IPS-18c (cell line): Measurements from ENCODE around the gene COL27A1.

Experiments
- H3K4me3 ChIP-seq: 2 replicates; pipeline ENCODE4 v1.7.0; 2013; ENCODE audit warnings: low read depth, mild to moderate bottlenecking, low read length, moderate library complexity; ENCODE audit not compliant: insufficient read depth
- H3K9me3 ChIP-seq: one replicate; pipeline ENCODE4 v1.6.1; 2013; ENCODE audit warnings: mild to moderate bottlenecking, low read length, moderate library complexity; ENCODE audit not compliant: control insufficient read depth, insufficient read depth

COL27A1 gene

GRCh38 chr9:114138552-114138971 is 16.8 kb upstream of the COL27A1 start:
- Histone ChIP-seq H3K9me3 (no peaks in the 10 kb centered on the region), H3K4me3 (no peak overlapping the region)

DNA sequence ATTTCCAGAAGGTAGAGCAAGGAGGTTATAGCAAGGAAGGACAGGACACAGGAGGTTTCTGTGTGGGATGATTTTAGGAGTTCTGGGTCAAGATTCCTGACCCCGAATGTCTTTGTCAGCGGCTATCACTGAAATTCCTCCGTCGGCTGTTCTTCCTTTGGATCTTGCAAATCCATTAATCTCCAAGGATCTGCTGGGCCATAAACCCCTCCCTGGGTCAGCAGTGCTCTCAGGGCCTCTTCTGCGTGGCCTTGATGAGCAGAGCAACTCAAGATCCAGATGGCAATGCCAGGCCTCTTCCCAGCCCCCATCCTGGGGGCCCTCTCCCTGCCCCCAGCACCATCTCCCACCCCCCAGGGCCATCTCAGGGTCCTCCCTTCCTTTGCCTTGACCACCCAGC is 16.3 kb upstream of the COL27A1 start:
- no peak overlapping the region for H3K4me3 ChIP-seq
- no peaks in the 10 kb centered on the region for H3K9me3 ChIP-seq

DNA sequence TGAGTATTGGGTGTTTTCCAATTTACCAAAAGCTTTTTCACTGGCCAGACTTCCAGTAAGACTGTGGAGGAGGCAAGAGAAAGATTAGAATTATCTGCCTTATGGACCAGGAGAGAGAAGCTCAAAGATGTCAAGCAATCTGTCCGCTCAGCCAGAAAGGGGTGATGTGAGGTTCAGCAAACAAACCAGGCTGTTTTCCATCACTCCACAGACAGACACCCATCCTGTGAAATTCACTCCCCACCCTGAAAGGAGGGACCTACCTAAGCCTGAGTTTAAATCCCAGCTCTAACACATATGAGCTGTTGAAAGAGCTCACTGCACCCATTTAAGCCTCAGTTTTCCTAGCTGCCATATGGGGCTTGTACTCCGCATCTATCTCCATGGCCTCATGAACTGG is 14.9 kb upstream of the COL27A1 start:
- H3K9me3 ChIP-seq = no peaks in the 10 kb centered on the region

DNA sequence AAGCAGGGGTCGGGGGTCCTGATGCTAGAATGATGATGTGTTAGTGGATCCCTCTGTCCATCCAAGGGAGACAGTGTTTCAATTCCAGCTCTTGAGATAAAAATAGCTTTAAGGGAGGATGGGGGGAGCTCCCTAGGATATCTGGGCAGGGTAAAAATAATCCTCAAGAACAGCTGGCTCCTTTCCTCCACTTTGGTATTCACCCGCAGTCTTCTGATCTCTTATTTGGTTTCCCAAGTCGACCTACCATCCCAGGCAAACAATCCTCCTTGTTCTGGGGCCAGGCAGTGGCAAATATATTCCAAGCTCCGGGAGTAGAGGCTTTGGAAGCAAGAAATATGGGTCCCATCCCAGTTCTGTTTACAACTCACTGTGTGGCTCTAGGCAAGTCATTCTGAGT is 14.5 kb upstream of the COL27A1 start:
- no peak overlapping the region for H3K4me3 ChIP-seq
- H3K9me3 ChIP-seq = no peaks in the 10 kb centered on the region

More for the DNA sequence above, 14.9 kb upstream of the COL27A1 start:
- H3K4me3 ChIP-seq = no peak overlapping the region

GRCh38 chr9:114141553-114142402 is 13.6 kb upstream of the COL27A1 start:
- Histone ChIP-seq H3K9me3 (no peaks in the 10 kb centered on the region), H3K4me3 (no peak overlapping the region)

GRCh38 chr9:114143234-114143633 is 12.1 kb upstream of the COL27A1 start:
- no peak overlapping the region for H3K4me3 ChIP-seq
- no peaks in the 10 kb centered on the region for H3K9me3 ChIP-seq

- H3K4me3 ChIP-seq = no peak overlapping the region
- H3K9me3 ChIP-seq = no peaks in the 10 kb centered on the region
Observed at GRCh38 chr9:114146735-114147134, 8.6 kb upstream of the COL27A1 start.

- no peaks in the 10 kb centered on the region for H3K9me3 ChIP-seq
Observed at GRCh38 chr9:114149181-114149580, 6.2 kb upstream of the COL27A1 start.

DNA sequence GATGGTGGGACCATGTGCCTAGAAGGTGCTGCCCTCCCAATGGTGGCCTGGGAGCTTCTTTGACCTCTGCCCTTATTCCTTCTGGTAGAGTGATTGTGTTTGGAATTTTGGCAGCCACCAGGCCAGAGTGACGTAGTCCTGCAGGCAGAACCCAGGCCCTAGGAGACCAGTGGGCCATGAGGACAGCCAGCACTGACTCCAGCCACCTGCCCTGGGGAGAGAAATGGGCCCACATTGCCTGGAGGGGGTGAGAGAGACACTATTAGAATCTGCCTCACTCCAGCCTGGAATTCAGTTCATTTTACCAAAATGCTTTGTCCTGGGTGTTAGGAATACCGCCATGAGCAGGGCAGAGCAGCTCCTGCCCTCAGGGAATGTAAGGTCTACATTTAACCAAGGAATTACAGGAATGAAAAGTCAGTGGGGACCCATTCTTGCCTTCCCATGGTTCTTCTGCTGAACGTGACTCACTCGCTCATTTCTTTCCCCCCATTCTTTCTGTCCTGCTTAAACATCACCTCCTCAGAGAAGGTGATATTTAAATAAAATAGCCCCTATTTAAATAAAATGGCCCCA is 5.5 kb upstream of the COL27A1 start:
- Histone ChIP-seq H3K4me3 (no peak overlapping the region), H3K9me3 (no peaks in the 10 kb centered on the region)

More at GRCh38 chr9:114149181-114149580, 6.2 kb upstream of the COL27A1 start:
- no peak overlapping the region for H3K4me3 ChIP-seq

DNA sequence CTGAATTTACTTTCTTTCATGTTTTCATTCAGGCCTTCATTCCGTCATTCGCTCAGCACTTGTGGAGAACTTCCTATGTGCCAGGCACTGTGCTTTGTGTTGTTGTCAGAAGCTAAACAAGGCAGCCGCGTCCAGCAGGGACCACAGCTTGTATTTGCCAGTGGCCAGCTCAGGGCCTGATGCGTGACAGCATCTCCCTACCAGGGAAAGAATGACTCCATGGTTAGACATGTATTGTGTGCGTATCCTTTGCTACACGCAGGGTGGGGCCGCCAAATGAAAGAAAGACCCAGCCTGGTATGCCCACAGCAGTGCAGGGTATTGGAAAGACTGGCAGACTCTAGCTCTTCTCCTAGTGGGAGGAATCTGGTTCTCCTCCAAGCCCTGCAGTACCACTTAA is 4.7 kb upstream of the COL27A1 start:
- Histone ChIP-seq H3K4me3 (no peak overlapping the region), H3K9me3 (no peaks in the 10 kb centered on the region)

DNA sequence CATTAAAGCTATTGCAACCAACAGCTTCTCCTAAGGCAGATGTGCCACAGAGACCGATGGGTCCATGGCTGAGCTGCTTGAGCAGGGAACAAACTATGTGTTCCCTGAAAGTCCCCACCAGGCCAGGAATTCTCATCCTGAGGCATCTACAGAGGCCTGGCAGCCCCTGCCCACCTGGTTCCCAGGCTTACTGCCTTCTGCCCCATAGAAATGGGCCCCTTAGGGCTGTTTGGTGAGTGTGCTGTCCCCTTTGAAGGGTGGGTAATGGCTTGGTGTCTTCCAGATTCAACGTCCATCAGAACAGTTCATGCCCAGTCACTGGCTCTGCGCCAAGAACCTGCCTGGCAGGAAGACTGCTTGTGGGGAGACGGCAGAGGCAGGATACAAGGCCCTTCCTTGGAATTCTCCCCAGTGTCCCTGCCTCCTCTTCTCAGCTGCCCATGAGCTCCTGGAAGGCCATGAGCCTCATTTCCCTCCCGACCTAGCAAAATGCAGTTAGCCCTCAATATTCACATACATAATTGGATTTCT is 3.8 kb upstream of the COL27A1 start:
- no peaks in the 10 kb centered on the region for H3K9me3 ChIP-seq
- no peak overlapping the region for H3K4me3 ChIP-seq

- no peaks in the 10 kb centered on the region for H3K9me3 ChIP-seq
- peak overlapping the region; percentile 77 for H3K4me3 ChIP-seq
Observed at GRCh38 chr9:114153761-114154599, 1.4 kb upstream of the COL27A1 start.

GRCh38 chr9:114154600-114155102 is 686 bp upstream of the COL27A1 start:
- Histone ChIP-seq H3K4me3 (peak overlapping the region; percentile 77), H3K9me3 (no peaks in the 10 kb centered on the region)

GRCh38 chr9:114155995-114156656 is 789 bp downstream of the COL27A1 start:
- no peaks in the 10 kb centered on the region for H3K9me3 ChIP-seq
- peak overlapping the region; percentile 77 for H3K4me3 ChIP-seq

DNA sequence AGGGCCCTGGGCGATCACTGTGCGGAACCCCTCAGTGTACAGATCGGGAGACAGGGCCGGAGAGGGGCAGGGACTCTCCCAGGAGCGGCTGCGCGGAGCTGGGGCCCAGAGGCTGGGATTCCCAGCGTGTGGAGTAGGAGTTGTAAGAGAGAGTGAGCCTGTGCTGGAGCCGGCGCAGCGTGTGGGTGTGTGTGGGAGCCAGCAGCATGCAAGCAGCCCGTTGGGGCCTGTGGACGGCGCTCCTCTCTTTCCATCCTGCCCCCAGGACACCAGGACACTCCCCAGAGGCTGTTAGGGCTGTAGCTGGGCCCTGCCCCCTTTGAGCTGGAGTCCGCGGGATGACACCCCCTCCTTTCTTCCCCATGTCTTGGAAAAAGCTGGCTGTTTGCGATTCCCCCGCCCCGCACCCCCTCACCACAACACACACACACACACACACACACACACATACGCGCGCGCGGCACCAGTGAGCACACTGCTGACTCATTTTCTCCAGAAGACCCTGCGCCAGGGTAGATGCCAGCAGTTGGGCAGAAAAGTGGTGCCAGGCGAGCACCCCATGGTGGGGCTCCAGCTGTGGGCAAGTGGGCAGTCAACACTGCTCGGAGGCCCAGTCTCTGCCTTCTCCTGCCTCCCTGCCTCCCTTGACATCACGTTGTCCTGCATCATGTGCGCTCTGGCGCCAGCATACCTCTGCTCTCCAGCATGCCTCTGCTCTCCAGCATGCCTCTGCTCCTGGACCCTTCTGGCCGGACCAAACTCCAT is 1.5 kb downstream of the COL27A1 start:
- H3K4me3 ChIP-seq = peak overlapping the region; percentile 70
- no peaks in the 10 kb centered on the region for H3K9me3 ChIP-seq

GRCh38 chr9:114157516-114158176 is 2.3 kb downstream of the COL27A1 start:
- no peaks in the 10 kb centered on the region for H3K9me3 ChIP-seq
- H3K4me3 ChIP-seq = no peak overlapping the region
